Measurements from ENCODE around the gene REC114. TPM values are rescaled to one million over a fixed set of nuclear protein-coding genes. Genes with fewer than 3 reads are reported as not detected.

Gene REC114
- total and polyA plus RNA-seq, 2 donors (not counting 3 experiments of a cell fraction or from before 2014, with no cell fraction given), result not detected

DNA sequence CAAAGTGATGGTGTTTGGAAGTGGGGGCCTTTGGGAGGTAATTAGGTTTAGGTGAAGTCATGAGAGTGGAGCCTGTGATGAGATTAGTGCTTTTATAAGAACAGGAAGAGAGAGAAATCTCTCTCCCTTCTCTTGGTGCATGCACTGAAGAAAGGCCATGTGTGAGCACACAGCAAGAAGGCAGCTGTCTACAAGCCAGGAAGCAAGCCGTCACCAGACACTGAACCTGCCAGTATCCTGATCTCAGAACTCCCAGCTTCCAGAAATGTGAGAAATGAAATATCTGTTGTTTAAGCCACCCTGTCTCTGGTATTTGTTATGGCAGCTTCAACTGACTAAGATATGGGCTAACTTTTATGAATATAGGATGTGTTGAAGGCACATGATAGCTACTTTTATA is 72.6 kb downstream of the REC114 start:
- ChIA-PET POLR2A (no interaction called here), CTCF (interaction anchor here (0.6 to 1.1 kb wide), 3 partner anchors 20 to 836 kb away, joined by 3 read pairs; no protein-coding TSS in a partner anchor)
- H3K9me3 ChIP-seq (replicated peaks; ENCODE audit: control insufficient read depth, insufficient read depth, low read length), result no peaks in the 10 kb centered on the region
- DNase-seq (ENCODE audit: low read depth, low spot score) (no peak), FAIRE-seq (no peak)
- no peaks in the 10 kb centered on the region for H3K79me2 ChIP-seq (ENCODE audit: control insufficient read depth, insufficient read depth, low read length)
- TF ChIP-seq MYC (IDR thresholded peaks at IDR 0.05; ENCODE audit: low read depth, low read length) (no peak), CTCF (IDR thresholded peaks at IDR 0.05; ENCODE audit: extremely low read depth in 1 of 2, insufficient read depth in 1 of 2, low read depth in 1 of 2, low read length in 2 of 2) (no peak), FOS (IDR thresholded peaks at IDR 0.05; ENCODE audit: borderline replicate concordance, insufficient read depth, low read length) (no peak), POLR2AphosphoS5 (IDR thresholded peaks at IDR 0.05; ENCODE audit: insufficient read depth, low read depth, low read length) (no peak), GATA2 (IDR thresholded peaks at IDR 0.05; ENCODE audit: insufficient read depth, insufficient read length, low read depth, low read length) (no peak), EZH2 (IDR thresholded peaks at IDR 0.05; ENCODE audit: borderline replicate concordance, low read depth, low read length, severe bottlenecking) (no peak), JUN (IDR thresholded peaks at IDR 0.05; ENCODE audit: borderline replicate concordance, insufficient read depth, insufficient read length, low read depth) (no peak)
- TF ChIP-seq, protein P1, sequence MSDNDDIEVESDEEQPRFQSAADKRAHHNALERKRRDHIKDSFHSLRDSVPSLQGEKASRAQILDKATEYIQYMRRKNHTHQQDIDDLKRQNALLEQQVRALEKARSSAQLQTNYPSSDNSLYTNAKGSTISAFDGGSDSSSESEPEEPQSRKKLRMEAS (IDR thresholded peaks at IDR 0.05; ENCODE audit: insufficient read depth, insufficient read length), result no peak
- H3K27me3 ChIP-seq (ENCODE audit: control insufficient read depth in 2 of 2, insufficient read depth in 2 of 2, low read length in 2 of 2), result peaks cover 0 to 9% of the 10 kb centered on the region in 2 experiments
- H3K9ac ChIP-seq (replicated peaks; ENCODE audit: extremely low read depth, insufficient read depth, low read length), result no peak overlapping the region
- H3K27ac ChIP-seq (ENCODE audit: insufficient read depth, low read depth, low read length), result no peak overlapping the region
- H3K4me3 ChIP-seq (replicated peaks in 1 of 3; ENCODE audit: insufficient read depth in 1 of 3, low read depth in 1 of 3, low read length in 3 of 3), result no peak overlapping the region
- H4K20me1 ChIP-seq (replicated peaks; ENCODE audit: control insufficient read depth, extremely low read depth, insufficient read depth, low read length), result no peaks in the 10 kb centered on the region
- H3K36me3 ChIP-seq (ENCODE audit: control insufficient read depth in 2 of 2, extremely low read depth in 1 of 2, insufficient read depth in 2 of 2, low read length in 2 of 2), result no peaks in the 10 kb centered on the region
- no peak overlapping the region for H2AFZ ChIP-seq (ENCODE audit: low read depth, low read length)
- no peaks in the 10 kb centered on the region for H3K4me1 ChIP-seq (ENCODE audit: control insufficient read depth, extremely low read depth, insufficient read depth, low read length)
- BruUV-seq (replicated peaks), result no TSS peak
- intact Hi-C loops (cut with micrococcal nuclease) (no loop called here), dilution Hi-C loops (cut with MboI; ENCODE audit: extremely low pct_ligation_motif_present, low sequenced_read_pairs) (no loop called here)
- no peaks in the 10 kb centered on the region for H3K9me1 ChIP-seq (replicated peaks; ENCODE audit: control insufficient read depth, extremely low read depth, insufficient read depth, low read length)
- H3K4me2 ChIP-seq (ENCODE audit: insufficient read depth, low read length), result no peak overlapping the region
